H9 (cell line): ENCODE results near the gene FCAMR. TPM values are rescaled to one million over a fixed set of nuclear protein-coding genes. Genes with fewer than 3 reads are reported as not detected.

Experiments
- DNase-seq: peaks from one replicate; pipeline ENCODE4 v3.0.0-alpha.2; 2017
- H2AFZ ChIP-seq: one replicate; pipeline ENCODE4 v1.6.1; 2013; ENCODE audit warnings: mild to moderate bottlenecking, low read length, control low read depth, moderate library complexity
- H2AK5ac ChIP-seq: 2 replicates; pipeline ENCODE4 v1.6.1; 2013; ENCODE audit warnings: low read length, control low read depth, mixed read lengths; ENCODE audit not compliant: insufficient read length
- H2BK120ac ChIP-seq: one replicate; pipeline ENCODE4 v1.6.1; 2013; ENCODE audit warnings: low read depth, mild to moderate bottlenecking, low read length, control low read depth, inconsistent platforms; ENCODE audit not compliant: poor library complexity, severe bottlenecking
- H2BK12ac ChIP-seq: 2 replicates; pipeline ENCODE4 v1.6.1; 2013; ENCODE audit warnings: low read length, control low read depth, mixed read lengths, low read depth; ENCODE audit not compliant: insufficient read length
- H2BK15ac ChIP-seq: 2 replicates; pipeline ENCODE4 v1.6.1; 2013; ENCODE audit warnings: low read depth, low read length, control low read depth
- H2BK20ac ChIP-seq: one replicate; pipeline ENCODE4 v1.6.1; 2013; ENCODE audit warnings: low read depth, mild to moderate bottlenecking, low read length, control low read depth, inconsistent platforms; ENCODE audit not compliant: poor library complexity, severe bottlenecking
- H2BK5ac ChIP-seq: 2 replicates; pipeline ENCODE4 v1.6.1; 2013; ENCODE audit warnings: low read length, control low read depth, mixed read lengths; ENCODE audit not compliant: insufficient read length
- H3K14ac ChIP-seq: 2 replicates; pipeline ENCODE4 v1.6.1; 2013; ENCODE audit warnings: low read length, control low read depth; ENCODE audit not compliant: insufficient read depth
- H3K18ac ChIP-seq: 2 replicates; pipeline ENCODE4 v1.6.1; 2013; ENCODE audit warnings: low read depth, mild to moderate bottlenecking, mixed read lengths, low read length, control low read depth; ENCODE audit not compliant: insufficient read length
- H3K23ac ChIP-seq: 2 replicates; pipeline ENCODE4 v1.6.1; 2013; ENCODE audit warnings: low read length, control low read depth, mixed read lengths, low read depth; ENCODE audit not compliant: insufficient read length
- H3K23me2 ChIP-seq: 2 replicates; pipeline ENCODE4 v1.6.1; 2013; ENCODE audit warnings: low read depth, mild to moderate bottlenecking, mixed read lengths, low read length, control low read depth; ENCODE audit not compliant: insufficient read length, poor library complexity, severe bottlenecking
- H3K27ac ChIP-seq: 2 replicates; pipeline ENCODE4 v1.5.1; 2013; ENCODE audit warnings: low read length, control low read depth, mixed read lengths, low read depth; ENCODE audit not compliant: insufficient read length
- H3K27me3 ChIP-seq: 2 replicates; pipeline ENCODE4 v1.6.1; 2013; ENCODE audit warnings: low read length, control low read depth, inconsistent platforms; ENCODE audit not compliant: insufficient read depth
- H3K4ac ChIP-seq: 2 replicates; pipeline ENCODE4 v1.6.1; 2013; ENCODE audit warnings: low read depth, mild to moderate bottlenecking, control low read depth, inconsistent platforms, low read length, moderate library complexity
- H3K4me1 ChIP-seq: 2 replicates; pipeline ENCODE4 v1.6.1; 2013; ENCODE audit warnings: low read length, control low read depth, inconsistent platforms; ENCODE audit not compliant: insufficient read depth
- H3K4me2 ChIP-seq: 2 replicates; pipeline ENCODE4 v1.6.1; 2013; ENCODE audit warnings: low read length, control low read depth, mixed read lengths; ENCODE audit not compliant: insufficient read length, insufficient read depth
- H3K56ac ChIP-seq: 2 replicates; pipeline ENCODE4 v1.6.1; 2013; ENCODE audit warnings: low read depth, mild to moderate bottlenecking, mixed read lengths, low read length, control low read depth; ENCODE audit not compliant: insufficient read length
- H3K79me1 ChIP-seq: 2 replicates; pipeline ENCODE4 v1.6.1; 2013; ENCODE audit warnings: low read depth, mild to moderate bottlenecking, moderate library complexity, low read length, control low read depth, inconsistent platforms; ENCODE audit not compliant: insufficient read depth, poor library complexity, severe bottlenecking
- H3K79me2 ChIP-seq: 2 replicates; pipeline ENCODE4 v1.6.1; 2013; ENCODE audit warnings: low read length, control low read depth, inconsistent platforms; ENCODE audit not compliant: insufficient read depth
- H3K9ac ChIP-seq: 2 replicates; pipeline ENCODE4 v1.6.1; 2013; ENCODE audit warnings: low read length, control low read depth, mixed read lengths; ENCODE audit not compliant: insufficient read length; ENCODE audit errors: extremely low read depth
- H3K9me3 ChIP-seq: one replicate; pipeline ENCODE4 v1.6.1; 2013; ENCODE audit warnings: low read depth, low read length, inconsistent platforms; ENCODE audit not compliant: control insufficient read depth
- H3T11ph ChIP-seq: one replicate; pipeline ENCODE4 v1.6.1; 2013; ENCODE audit warnings: mild to moderate bottlenecking, low read length, control low read depth, inconsistent platforms
- H4K20me1 ChIP-seq: one replicate; pipeline ENCODE4 v1.6.1; 2013; ENCODE audit not compliant: control insufficient read depth, insufficient read length, insufficient read depth
- H4K5ac ChIP-seq: 2 replicates; pipeline ENCODE4 v1.6.1; 2013; ENCODE audit warnings: low read depth, mild to moderate bottlenecking, mixed read lengths, low read length, control low read depth; ENCODE audit not compliant: insufficient read length
- H4K8ac ChIP-seq: replicated peaks from 2 replicates; pipeline ENCODE4 v1.6.1; 2013; ENCODE audit warnings: low read length, control low read depth, mixed read lengths, low read depth; ENCODE audit not compliant: insufficient read length
- H4K91ac ChIP-seq: 2 replicates; pipeline ENCODE4 v1.6.1; 2013; ENCODE audit warnings: low read depth, mild to moderate bottlenecking, moderate library complexity, mixed read lengths, low read length, control low read depth; ENCODE audit not compliant: insufficient read length
- H3K27ac Mint-ChIP-seq, 3 experiments: 2 replicates in 2 of 3; 3 replicates in 1 of 3; pipeline ENCODE4 v1.8.0; 2020 to 2021; ENCODE audit warnings: mixed read lengths in 3 of 3, mild to moderate bottlenecking in 1 of 3, moderate library complexity in 1 of 3
- H3K27me3 Mint-ChIP-seq: 2 replicates; pipeline ENCODE4 v1.8.0; 2021; ENCODE audit warnings: low read depth, mild to moderate bottlenecking, moderate library complexity, mixed read lengths
- H3K36me3 Mint-ChIP-seq, 3 experiments: 2 replicates in 2 of 3; 3 replicates in 1 of 3; pipeline ENCODE4 v1.8.0; 2020 to 2021; ENCODE audit warnings: low read depth in 3 of 3, mixed read lengths in 3 of 3; ENCODE audit not compliant: insufficient read depth in 1 of 3
- H3K4me1 Mint-ChIP-seq, 2 experiments: 2 replicates each; pipeline ENCODE4 v1.8.0; 2020; ENCODE audit warnings: mixed read lengths in 2 of 2
- H3K4me3 Mint-ChIP-seq, 2 experiments: 2 replicates in 1 of 2; 3 replicates in 1 of 2; pipeline ENCODE4 v1.8.0; 2020 to 2021; ENCODE audit warnings: mild to moderate bottlenecking in 2 of 2, mixed read lengths in 2 of 2, moderate library complexity in 1 of 2
- H3K9me3 Mint-ChIP-seq, 2 experiments: 2 replicates in 1 of 2; 3 replicates in 1 of 2; pipeline ENCODE4 v1.8.0; 2020; ENCODE audit warnings: mild to moderate bottlenecking in 2 of 2, mixed read lengths in 2 of 2, moderate library complexity in 1 of 2
- CTCF ChIP-seq: fragments of 200-600 bp; sonication (generic); conservative IDR thresholded peaks from 3 replicates; pipeline ENCODE4 v1.8.0; 2021; ENCODE audit warnings: antibody characterized with exemption, mild to moderate bottlenecking
- WGBS: extraction: QIAGEN DNeasy Blood & Tissue Kit; methylation state at CpG from one replicate; pipeline ENCODE4 v1.1.7; 2013; ENCODE audit warnings: missing lambda C conversion rate, low lambda C conversion rate, mixed read lengths; ENCODE audit not compliant: insufficient read length; ENCODE audit errors: extremely low coverage; 5-methylcytosine and 5-hydroxymethylcytosine counted together
- total RNA-seq: library from RNA; stranded (reverse); gene quantifications from 2 replicates; pipeline ENCODE4 v1.2.1, GENCODE V29; 2021

The FCAMR gene
- total RNA-seq, 1 experiment from 2014 or later = not detected

DNA sequence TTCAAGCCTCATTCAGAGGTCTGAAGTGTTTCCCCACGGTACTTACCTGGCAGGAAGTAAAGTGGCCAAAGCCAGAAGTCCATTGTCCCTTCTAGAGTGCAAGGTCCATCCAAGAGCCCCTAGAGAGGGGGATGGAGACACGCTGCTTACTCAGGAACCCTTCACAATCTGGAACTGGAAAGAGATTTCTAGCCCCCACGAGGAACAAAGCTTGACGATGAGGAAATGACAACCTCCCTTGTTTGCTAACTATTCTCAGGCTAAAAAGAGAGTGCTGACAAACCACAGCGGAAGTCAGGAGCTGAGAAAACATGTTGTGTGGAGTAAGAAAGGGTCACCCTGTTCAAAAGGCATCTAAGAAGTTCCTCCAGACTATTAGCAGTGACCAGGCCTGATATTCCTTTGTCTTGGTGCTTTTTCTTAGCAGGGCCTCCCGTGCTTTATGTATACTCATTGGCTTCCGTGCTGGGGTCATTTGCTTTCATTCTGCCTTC, 48.4 kb downstream of the FCAMR start, which contains the start of gene FCMR:
FCMR (minus strand) TSS at position 170 of the 494 bp plus-strand sequence; CDS start at position 83, 87 bp downstream.
- H3K18ac ChIP-seq = no peak within 1 kb of the TSS
- H3K23ac ChIP-seq = no peak within 1 kb of the TSS
- H3T11ph ChIP-seq = no peak within 1 kb of the TSS
- Mint-ChIP-seq H3K36me3 (no peaks in the 10 kb centered on the region), H3K4me3 (no peak within 1 kb of the TSS), H3K27ac (no peak within 1 kb of the TSS), H3K27me3 (peaks cover 10% of the 10 kb centered on the region), H3K4me1 (no peaks in the 10 kb centered on the region), H3K9me3 (no peaks in the 10 kb centered on the region)
- no peak within 1 kb of the TSS for H2BK12ac ChIP-seq
- no peak within 1 kb of the TSS for H2BK5ac ChIP-seq
- H3K79me1 ChIP-seq = no peaks in the 10 kb centered on the region
- H3K27ac ChIP-seq = no peak within 1 kb of the TSS
- no peak for TF ChIP-seq CTCF
- no peak within 1 kb of the TSS for H4K8ac ChIP-seq
- H3K9me3 ChIP-seq = no peaks in the 10 kb centered on the region
- no peak within 1 kb of the TSS for H3K56ac ChIP-seq
- WGBS = no CpG with 5 or more reads among the region's 7 CpGs
- H3K4me2 ChIP-seq = no peak within 1 kb of the TSS
- H2BK120ac ChIP-seq = no peak within 1 kb of the TSS
- H2BK15ac ChIP-seq = no peak within 1 kb of the TSS
- no peaks in the 10 kb centered on the region for H3K23me2 ChIP-seq
- H4K20me1 ChIP-seq = no peaks in the 10 kb centered on the region
- H3K9ac ChIP-seq = no peak within 1 kb of the TSS
- H3K4me1 ChIP-seq = no peaks in the 10 kb centered on the region
- H3K27me3 ChIP-seq = no peaks in the 10 kb centered on the region
- H3K79me2 ChIP-seq = no peaks in the 10 kb centered on the region
- H4K5ac ChIP-seq = no peak within 1 kb of the TSS
- H2BK20ac ChIP-seq = no peak within 1 kb of the TSS
- no peak within 1 kb of the TSS for H2AK5ac ChIP-seq
- no peak for DNase-seq
- H4K91ac ChIP-seq = no peak within 1 kb of the TSS
- H3K14ac ChIP-seq = no peak within 1 kb of the TSS
- H3K4ac ChIP-seq = no peak within 1 kb of the TSS
- no peak within 1 kb of the TSS for H2AFZ ChIP-seq
